NCI-H510A (cell line): ENCODE measurements around the gene SLC17A6.

Source experiments
- DNase-seq: peaks from one replicate; lab custom pipeline; 2025; lab: John Stamatoyannopoulos, UW

Gene SLC17A6

GRCh38 chr11:22337596-22338485 is at the start of gene SLC17A6:
TSS of gene SLC17A6 (plus strand) at chr11:22338381. CDS start at chr11:22338534, 153 bp downstream.
- DNase-seq, result no peak

- DNase-seq, result no peak
Observed at GRCh38 chr11:22302368-22302767, 35.8 kb upstream of the SLC17A6 start.

- no peak for DNase-seq
Observed at GRCh38 chr11:22304337-22304961, 33.7 kb upstream of the SLC17A6 start.

- no peak for DNase-seq
Observed at GRCh38 chr11:22317656-22318055, 20.5 kb upstream of the SLC17A6 start.

GRCh38 chr11:22331771-22332170 is 6.4 kb upstream of the SLC17A6 start:
- DNase-seq, result no peak

GRCh38 chr11:22336587-22336986 is 1.6 kb upstream of the SLC17A6 start:
- DNase-seq, result no peak

GRCh38 chr11:22339611-22340010 is 1.4 kb downstream of the SLC17A6 start:
- no peak for DNase-seq

GRCh38 chr11:22340235-22340634 is 2.1 kb downstream of the SLC17A6 start:
- no peak for DNase-seq

- no peak for DNase-seq
Observed at GRCh38 chr11:22340701-22341587, 2.8 kb downstream of the SLC17A6 start.

GRCh38 chr11:22341588-22341931 is 3.4 kb downstream of the SLC17A6 start:
- no peak for DNase-seq

GRCh38 chr11:22342211-22343031 is 4.2 kb downstream of the SLC17A6 start:
- no peak for DNase-seq

GRCh38 chr11:22343032-22343324 is 4.8 kb downstream of the SLC17A6 start:
- DNase-seq, result no peak

GRCh38 chr11:22343371-22344032 is 5.3 kb downstream of the SLC17A6 start:
- no peak for DNase-seq

GRCh38 chr11:22344081-22344480 is 5.9 kb downstream of the SLC17A6 start:
- DNase-seq, result no peak

GRCh38 chr11:22346282-22346681 is 8.1 kb downstream of the SLC17A6 start:
- no peak for DNase-seq

GRCh38 chr11:22347857-22348487 is 9.8 kb downstream of the SLC17A6 start:
- no peak for DNase-seq

GRCh38 chr11:22349491-22349890 is 11.3 kb downstream of the SLC17A6 start:
- DNase-seq, result no peak

- DNase-seq, result no peak
Observed at GRCh38 chr11:22359295-22359694, 21.1 kb downstream of the SLC17A6 start.

- DNase-seq, result no peak
Observed at GRCh38 chr11:22371160-22371559, 33.0 kb downstream of the SLC17A6 start.

GRCh38 chr11:22387126-22387525 is 48.9 kb downstream of the SLC17A6 start:
- DNase-seq, result no peak
